Spleen (tissue), 7 donors: ENCODE data around the gene ACTR3.
A peak's percentile ranks its signal among the peaks of the same experiment; 100 is the strongest.

ENCODE experiments used
- POLR2A ChIP-seq, 3 donors: fragments of 450-650 bp; IDR thresholded peaks; one replicate each; pipeline ENCODE4 v1.5.1; 2017; ENCODE audit warnings: antibody characterized with exemption in 3 of 3, mild to moderate bottlenecking in 1 of 3
- POLR2AphosphoS5 ChIP-seq, 3 donors: sonication (generic); formaldehyde crosslinking; IDR thresholded peaks; one replicate each; pipeline ENCODE4 v1.5.1; 2017; ENCODE audit warnings: antibody characterized with exemption in 3 of 3
- TF ChIP-seq, protein P1 (sequence below), 11 experiments: fragments of 200-600 bp in 7 of 11; fragments of 450-650 bp in 4 of 11; sonication (generic) in 4 of 11; IDR thresholded peaks in 8 of 11; conservative IDR thresholded peaks in 3 of 11; 1 replicate in 7 of 11; 2 replicates in 4 of 11; pipeline versions ENCODE4 v1.4.0 to v1.8.0; 2016 to 2021; ENCODE audit warnings: antibody characterized with exemption in 11 of 11, inconsistent platforms in 4 of 11, mild to moderate bottlenecking in 1 of 11
- donor health status: DM: no; HTN: no; CAD: no; lungs with moderate emphysema.
- donor health status: DM: no; HTN: no; CAD: no.
- donor health status: DM: no; HTN: no; CAD: no.

DNA sequence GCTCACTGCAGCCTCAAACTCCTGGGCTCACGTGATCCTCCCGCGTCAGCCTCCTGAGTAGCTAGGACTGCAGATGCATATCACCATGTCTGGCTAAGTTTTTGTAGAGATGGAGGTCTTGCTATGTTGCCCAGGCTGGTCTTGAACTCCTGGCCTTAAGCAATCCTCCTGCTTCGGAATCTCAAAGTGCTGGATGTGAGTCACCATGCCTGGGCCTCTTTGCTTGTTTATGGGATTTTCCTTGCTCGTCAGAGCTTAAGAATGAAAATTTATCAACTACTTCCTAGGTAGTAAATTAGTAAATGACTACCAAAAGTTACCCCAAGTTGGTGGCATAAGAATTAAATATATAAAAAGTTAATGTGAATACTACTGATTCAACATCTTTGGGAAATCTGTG is 51.0 kb downstream of the ACTR3 start:
- TF ChIP-seq POLR2A (IDR thresholded peaks at IDR 0.05): no peak
- TF ChIP-seq, protein P1, sequence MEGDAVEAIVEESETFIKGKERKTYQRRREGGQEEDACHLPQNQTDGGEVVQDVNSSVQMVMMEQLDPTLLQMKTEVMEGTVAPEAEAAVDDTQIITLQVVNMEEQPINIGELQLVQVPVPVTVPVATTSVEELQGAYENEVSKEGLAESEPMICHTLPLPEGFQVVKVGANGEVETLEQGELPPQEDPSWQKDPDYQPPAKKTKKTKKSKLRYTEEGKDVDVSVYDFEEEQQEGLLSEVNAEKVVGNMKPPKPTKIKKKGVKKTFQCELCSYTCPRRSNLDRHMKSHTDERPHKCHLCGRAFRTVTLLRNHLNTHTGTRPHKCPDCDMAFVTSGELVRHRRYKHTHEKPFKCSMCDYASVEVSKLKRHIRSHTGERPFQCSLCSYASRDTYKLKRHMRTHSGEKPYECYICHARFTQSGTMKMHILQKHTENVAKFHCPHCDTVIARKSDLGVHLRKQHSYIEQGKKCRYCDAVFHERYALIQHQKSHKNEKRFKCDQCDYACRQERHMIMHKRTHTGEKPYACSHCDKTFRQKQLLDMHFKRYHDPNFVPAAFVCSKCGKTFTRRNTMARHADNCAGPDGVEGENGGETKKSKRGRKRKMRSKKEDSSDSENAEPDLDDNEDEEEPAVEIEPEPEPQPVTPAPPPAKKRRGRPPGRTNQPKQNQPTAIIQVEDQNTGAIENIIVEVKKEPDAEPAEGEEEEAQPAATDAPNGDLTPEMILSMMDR (IDR thresholded peaks at IDR 0.05 in 8 of 11, conservative IDR thresholded peaks at IDR 0.05 in 3 of 11): no peak
- peak in 1 of 3 donors; percentile 29 for TF ChIP-seq POLR2AphosphoS5 (IDR thresholded peaks at IDR 0.05)
